ENCODE data around the gene MFSD11. TPM values are rescaled to one million over a fixed set of nuclear protein-coding genes. Genes with fewer than 3 reads are reported as not detected.

Gene MFSD11
- polyA plus RNA-seq, 3 donors = 19.8 to 24.8 (median 23.8) TPM

DNA sequence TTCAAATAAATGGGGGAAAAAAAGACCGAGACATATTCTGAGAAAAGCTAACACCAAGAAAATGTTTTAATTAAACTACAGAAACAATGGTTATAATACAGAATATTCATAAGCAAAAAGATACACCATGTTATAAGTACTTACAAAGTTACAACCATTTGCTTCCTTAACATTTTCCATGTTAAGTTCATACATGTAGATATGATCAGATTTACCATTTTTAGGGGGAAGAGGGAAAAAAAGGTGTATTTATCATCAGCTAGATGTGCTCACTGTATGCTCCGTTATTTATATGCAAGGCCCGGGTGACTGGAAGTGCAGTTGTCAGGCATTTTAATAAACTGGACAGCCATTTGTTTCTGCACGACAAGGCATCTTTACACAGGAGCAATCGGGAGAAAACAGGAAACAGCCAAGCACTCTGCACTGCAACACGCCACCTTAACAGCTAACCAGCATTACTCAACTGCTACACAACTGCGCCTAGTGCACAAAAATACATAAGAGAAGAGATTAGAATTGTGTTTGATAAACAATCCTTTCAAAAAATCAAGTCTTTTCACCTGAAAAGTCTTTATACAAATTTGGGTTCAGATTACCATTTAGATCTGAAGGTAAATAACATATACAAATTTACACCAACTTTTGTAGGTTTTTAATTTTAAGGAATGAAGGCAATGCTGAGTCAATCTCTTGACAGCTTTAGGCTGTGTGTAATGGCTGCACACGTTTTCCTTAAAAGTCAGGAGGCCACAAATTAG lies 3.7 kb upstream of the MFSD11 start:
- Mint-ChIP-seq H3K27me3 (ENCODE audit: low read depth in 3 of 3) (peaks cover 0 to 2% (median 0%) of the 10 kb centered on the region in 3 donors), H3K27ac (peak overlapping the region; percentile 57 to 98 (median 82)), H3K36me3 (peaks cover 46 to 62% of the 10 kb centered on the region in 2 donors), H3K4me3 (peak overlapping the region; percentile 81 to 99), H3K4me1 (peaks cover 48% of the 10 kb centered on the region), H3K9me3 (peaks cover 0 to 2% (median 0%) of the 10 kb centered on the region in 7 donors)
- Histone ChIP-seq H4K20me1 (ENCODE audit: insufficient read depth, low read length) (peaks cover 62% of the 10 kb centered on the region), H3K4me3 (replicated peaks in 1 of 3; ENCODE audit: low read depth in 2 of 3, low read length in 3 of 3) (peak overlapping the region in 2 of 3 experiments; percentile 93 to 100), H3K4me1 (ENCODE audit: control insufficient read depth in 1 of 2, insufficient read depth in 2 of 2, low read length in 2 of 2) (peaks cover 37 to 44% of the 10 kb centered on the region in 2 donors), H3K27ac (ENCODE audit: low read depth in 1 of 2, low read length in 2 of 2) (peak overlapping the region in 1 of 2 donors; percentile 99), H3K9ac (ENCODE audit: insufficient read depth, low read length, poor library complexity, severe bottlenecking) (no peak overlapping the region), H2AFZ (ENCODE audit: insufficient read depth, low read depth, low read length, poor library complexity, severe bottlenecking) (no peak overlapping the region), H3K79me2 (ENCODE audit: insufficient read depth, low read length) (peaks cover 90% of the 10 kb centered on the region), H3K27me3 (ENCODE audit: control insufficient read depth in 2 of 2, insufficient read depth in 2 of 2, low read length in 2 of 2) (no peaks in the 10 kb centered on the region), H3K36me3 (replicated peaks in 1 of 2; ENCODE audit: control insufficient read depth in 1 of 2, insufficient read depth in 2 of 2, low read length in 2 of 2) (peaks cover 41 to 64% of the 10 kb centered on the region in 2 donors), H3K9me3 (replicated peaks in 1 of 2; ENCODE audit: control insufficient read depth in 1 of 2, insufficient read depth in 1 of 2, low read length in 2 of 2) (no peaks in the 10 kb centered on the region), H3K4me2 (replicated peaks; ENCODE audit: extremely low read depth, low read length, poor library complexity, severe bottlenecking) (peak overlapping the region; percentile 87)
- DNase-seq = peak in 2 of 3 donors; percentile 60 to 61
- TF ChIP-seq, protein P1, sequence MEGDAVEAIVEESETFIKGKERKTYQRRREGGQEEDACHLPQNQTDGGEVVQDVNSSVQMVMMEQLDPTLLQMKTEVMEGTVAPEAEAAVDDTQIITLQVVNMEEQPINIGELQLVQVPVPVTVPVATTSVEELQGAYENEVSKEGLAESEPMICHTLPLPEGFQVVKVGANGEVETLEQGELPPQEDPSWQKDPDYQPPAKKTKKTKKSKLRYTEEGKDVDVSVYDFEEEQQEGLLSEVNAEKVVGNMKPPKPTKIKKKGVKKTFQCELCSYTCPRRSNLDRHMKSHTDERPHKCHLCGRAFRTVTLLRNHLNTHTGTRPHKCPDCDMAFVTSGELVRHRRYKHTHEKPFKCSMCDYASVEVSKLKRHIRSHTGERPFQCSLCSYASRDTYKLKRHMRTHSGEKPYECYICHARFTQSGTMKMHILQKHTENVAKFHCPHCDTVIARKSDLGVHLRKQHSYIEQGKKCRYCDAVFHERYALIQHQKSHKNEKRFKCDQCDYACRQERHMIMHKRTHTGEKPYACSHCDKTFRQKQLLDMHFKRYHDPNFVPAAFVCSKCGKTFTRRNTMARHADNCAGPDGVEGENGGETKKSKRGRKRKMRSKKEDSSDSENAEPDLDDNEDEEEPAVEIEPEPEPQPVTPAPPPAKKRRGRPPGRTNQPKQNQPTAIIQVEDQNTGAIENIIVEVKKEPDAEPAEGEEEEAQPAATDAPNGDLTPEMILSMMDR (IDR thresholded peaks at IDR 0.05) = no peak
- intact Hi-C loops (cut with micrococcal nuclease) = loop anchor here in 1 of 2 donors (10.0 kb wide), 1 partner anchor 469 kb away; the partner anchor contains the start of gene UBALD2
- WGBS (ENCODE audit: insufficient coverage) = 14% methylated on average over 3 of the region's 8 CpGs

DNA sequence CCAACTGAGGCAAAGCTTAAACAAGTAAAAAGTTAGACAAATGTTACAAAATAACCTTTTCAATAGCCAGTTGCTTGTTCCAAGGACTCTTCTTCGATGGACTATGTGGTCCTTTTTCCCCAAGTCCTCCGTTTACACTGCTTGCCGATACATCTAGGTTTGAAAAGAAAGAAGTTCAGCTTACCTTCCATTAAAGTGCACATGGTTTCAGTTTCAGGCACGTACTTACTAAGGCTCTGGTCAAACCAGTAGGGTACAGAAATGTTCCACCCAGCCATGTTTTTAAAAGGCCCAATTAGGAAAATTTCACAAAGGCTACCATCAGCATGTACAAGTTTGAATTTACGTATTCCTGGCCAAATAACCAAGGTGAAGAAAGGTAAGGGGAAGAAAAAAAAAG lies 2.9 kb upstream of the MFSD11 start:
- peaks cover 60% of the 10 kb centered on the region for H4K20me1 ChIP-seq (ENCODE audit: insufficient read depth, low read length)
- H3K4me1 Mint-ChIP-seq = peaks cover 44% of the 10 kb centered on the region
- peak in 2 of 3 donors; percentile 41 to 44 for DNase-seq
- peak overlapping the region; percentile 92 to 100 (median 93) for H3K4me3 ChIP-seq (replicated peaks in 1 of 3; ENCODE audit: low read depth in 2 of 3, low read length in 3 of 3)
- peaks cover 39 to 56% of the 10 kb centered on the region in 2 donors for H3K36me3 ChIP-seq (replicated peaks in 1 of 2; ENCODE audit: control insufficient read depth in 1 of 2, insufficient read depth in 2 of 2, low read length in 2 of 2)
- peaks cover 42 to 57% of the 10 kb centered on the region in 2 donors for H3K36me3 Mint-ChIP-seq
- peak overlapping the region; percentile 74 to 98 (median 88) for H3K27ac Mint-ChIP-seq
- H3K4me1 ChIP-seq (ENCODE audit: control insufficient read depth in 1 of 2, insufficient read depth in 2 of 2, low read length in 2 of 2) = peaks cover 37 to 45% of the 10 kb centered on the region in 2 donors
- peaks cover 0 to 2% (median 0%) of the 10 kb centered on the region in 7 donors for H3K9me3 Mint-ChIP-seq
- peaks cover 0 to 2% (median 0%) of the 10 kb centered on the region in 3 donors for H3K27me3 Mint-ChIP-seq (ENCODE audit: low read depth in 3 of 3)
- WGBS (ENCODE audit: insufficient coverage) = 4% methylated on average over 3 of the region's 5 CpGs
- peak overlapping the region in 1 of 2 donors; percentile 99 for H3K27ac ChIP-seq (ENCODE audit: low read depth in 1 of 2, low read length in 2 of 2)
- H3K9me3 ChIP-seq (replicated peaks in 1 of 2; ENCODE audit: control insufficient read depth in 1 of 2, insufficient read depth in 1 of 2, low read length in 2 of 2) = no peaks in the 10 kb centered on the region
- peak overlapping the region; percentile 98 to 99 for H3K4me3 Mint-ChIP-seq
- no peak overlapping the region for H3K9ac ChIP-seq (ENCODE audit: insufficient read depth, low read length, poor library complexity, severe bottlenecking)
- H3K79me2 ChIP-seq (ENCODE audit: insufficient read depth, low read length) = peaks cover 87% of the 10 kb centered on the region
- no peak overlapping the region for H2AFZ ChIP-seq (ENCODE audit: insufficient read depth, low read depth, low read length, poor library complexity, severe bottlenecking)
- intact Hi-C loops (cut with micrococcal nuclease) = loop anchor here (1.0 to 10.0 kb wide), 2 partner anchors 8 to 470 kb away; partner anchors contain the start of gene UBALD2 (in 1 of the 2)
- no peaks in the 10 kb centered on the region for H3K27me3 ChIP-seq (ENCODE audit: control insufficient read depth in 2 of 2, insufficient read depth in 2 of 2, low read length in 2 of 2)
- peak overlapping the region; percentile 87 for H3K4me2 ChIP-seq (replicated peaks; ENCODE audit: extremely low read depth, low read length, poor library complexity, severe bottlenecking)
- TF ChIP-seq, protein P1 (IDR thresholded peaks at IDR 0.05) = no peak
